ENCODE results near the gene CAVIN2. TPM values are rescaled to one million over a fixed set of nuclear protein-coding genes. Genes with fewer than 3 reads are reported as not detected.

Gene CAVIN2, protein sequence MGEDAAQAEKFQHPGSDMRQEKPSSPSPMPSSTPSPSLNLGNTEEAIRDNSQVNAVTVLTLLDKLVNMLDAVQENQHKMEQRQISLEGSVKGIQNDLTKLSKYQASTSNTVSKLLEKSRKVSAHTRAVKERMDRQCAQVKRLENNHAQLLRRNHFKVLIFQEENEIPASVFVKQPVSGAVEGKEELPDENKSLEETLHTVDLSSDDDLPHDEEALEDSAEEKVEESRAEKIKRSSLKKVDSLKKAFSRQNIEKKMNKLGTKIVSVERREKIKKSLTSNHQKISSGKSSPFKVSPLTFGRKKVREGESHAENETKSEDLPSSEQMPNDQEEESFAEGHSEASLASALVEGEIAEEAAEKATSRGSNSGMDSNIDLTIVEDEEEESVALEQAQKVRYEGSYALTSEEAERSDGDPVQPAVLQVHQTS
- 50.6 TPM for total RNA-seq

DNA sequence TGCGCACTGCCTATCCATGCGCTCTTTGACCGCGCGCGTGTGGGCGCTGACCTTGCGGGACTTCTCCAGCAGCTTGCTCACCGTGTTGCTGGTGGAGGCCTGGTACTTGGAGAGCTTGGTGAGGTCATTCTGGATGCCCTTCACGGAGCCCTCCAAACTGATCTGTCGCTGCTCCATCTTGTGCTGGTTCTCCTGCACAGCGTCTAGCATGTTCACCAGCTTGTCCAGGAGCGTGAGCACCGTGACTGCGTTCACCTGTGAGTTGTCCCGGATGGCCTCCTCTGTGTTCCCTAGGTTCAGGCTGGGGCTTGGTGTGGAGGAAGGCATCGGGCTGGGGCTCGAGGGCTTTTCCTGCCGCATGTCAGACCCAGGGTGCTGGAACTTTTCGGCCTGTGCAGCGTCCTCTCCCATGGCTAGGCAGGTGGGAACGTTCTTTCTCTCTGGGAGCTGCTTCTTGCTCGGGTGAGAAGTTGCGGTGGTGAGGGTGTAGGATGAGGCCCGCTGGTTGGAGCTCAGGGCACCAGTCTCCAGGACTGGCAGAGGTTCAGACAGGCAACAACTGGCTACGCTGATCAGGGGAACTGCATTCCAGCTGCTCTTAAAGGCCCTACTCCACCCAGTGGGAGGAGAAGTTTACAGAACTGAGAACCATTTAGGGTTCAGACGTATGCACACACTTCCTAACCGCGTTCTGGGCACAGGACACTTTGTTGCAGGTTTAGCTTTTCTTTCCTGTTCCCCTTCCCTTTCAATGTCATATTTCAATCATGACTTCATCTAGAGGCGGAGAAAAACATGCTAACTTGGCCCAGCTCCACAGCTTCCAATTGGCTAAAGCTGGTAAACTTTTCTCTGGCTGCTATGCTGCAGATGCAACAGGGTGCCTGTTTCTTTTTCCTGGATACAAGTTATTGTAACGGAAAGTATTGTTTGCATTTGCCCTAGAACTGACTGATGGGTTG is at the start of gene CAVIN2:
Gene CAVIN2 (minus strand): TSS at position 574 of the 962 bp plus-strand sequence. CDS start 163 bp downstream, at position 411.
- peak within 1 kb of the TSS; percentile 68 for H3K27ac ChIP-seq
- no peaks in the 10 kb centered on the region for H3K36me3 ChIP-seq
- no peak for DNase-seq (ENCODE audit: extremely low spot score in 2 of 2)
- peak within 1 kb of the TSS; percentile 45 to 46 for H3K4me3 ChIP-seq
- H3K9me3 ChIP-seq: no peaks in the 10 kb centered on the region
- H3K4me1 ChIP-seq: peaks cover 38% of the 10 kb centered on the region
- TF ChIP-seq POLR2A (IDR thresholded peaks at IDR 0.05) (peak in 1 of 2 donors; percentile 37), POLR2AphosphoS5 (IDR thresholded peaks at IDR 0.05; ENCODE audit: insufficient read depth in 1 of 2, low read depth in 1 of 2) (peak; percentile 54 to 92)
- TF ChIP-seq, protein P1, sequence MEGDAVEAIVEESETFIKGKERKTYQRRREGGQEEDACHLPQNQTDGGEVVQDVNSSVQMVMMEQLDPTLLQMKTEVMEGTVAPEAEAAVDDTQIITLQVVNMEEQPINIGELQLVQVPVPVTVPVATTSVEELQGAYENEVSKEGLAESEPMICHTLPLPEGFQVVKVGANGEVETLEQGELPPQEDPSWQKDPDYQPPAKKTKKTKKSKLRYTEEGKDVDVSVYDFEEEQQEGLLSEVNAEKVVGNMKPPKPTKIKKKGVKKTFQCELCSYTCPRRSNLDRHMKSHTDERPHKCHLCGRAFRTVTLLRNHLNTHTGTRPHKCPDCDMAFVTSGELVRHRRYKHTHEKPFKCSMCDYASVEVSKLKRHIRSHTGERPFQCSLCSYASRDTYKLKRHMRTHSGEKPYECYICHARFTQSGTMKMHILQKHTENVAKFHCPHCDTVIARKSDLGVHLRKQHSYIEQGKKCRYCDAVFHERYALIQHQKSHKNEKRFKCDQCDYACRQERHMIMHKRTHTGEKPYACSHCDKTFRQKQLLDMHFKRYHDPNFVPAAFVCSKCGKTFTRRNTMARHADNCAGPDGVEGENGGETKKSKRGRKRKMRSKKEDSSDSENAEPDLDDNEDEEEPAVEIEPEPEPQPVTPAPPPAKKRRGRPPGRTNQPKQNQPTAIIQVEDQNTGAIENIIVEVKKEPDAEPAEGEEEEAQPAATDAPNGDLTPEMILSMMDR (IDR thresholded peaks at IDR 0.05): no peak
- H3K27me3 ChIP-seq: no peaks in the 10 kb centered on the region
- intact Hi-C loops (cut with DNase I): no loop called here

- Histone ChIP-seq H3K36me3 (no peaks in the 10 kb centered on the region), H3K27me3 (no peaks in the 10 kb centered on the region), H3K9me3 (no peaks in the 10 kb centered on the region), H3K27ac (no peak overlapping the region), H3K4me3 (no peak overlapping the region), H3K4me1 (peaks cover 26% of the 10 kb centered on the region)
- intact Hi-C loops (cut with DNase I): no loop called here
- TF ChIP-seq POLR2AphosphoS5 (IDR thresholded peaks at IDR 0.05; ENCODE audit: insufficient read depth in 1 of 2, low read depth in 1 of 2) (no peak), POLR2A (IDR thresholded peaks at IDR 0.05) (no peak)
- TF ChIP-seq, protein P1 (IDR thresholded peaks at IDR 0.05): no peak
- DNase-seq (ENCODE audit: extremely low spot score in 2 of 2): no peak
Observed at GRCh38 chr2:191895743-191896142, 48.9 kb upstream of the CAVIN2 start.

DNA sequence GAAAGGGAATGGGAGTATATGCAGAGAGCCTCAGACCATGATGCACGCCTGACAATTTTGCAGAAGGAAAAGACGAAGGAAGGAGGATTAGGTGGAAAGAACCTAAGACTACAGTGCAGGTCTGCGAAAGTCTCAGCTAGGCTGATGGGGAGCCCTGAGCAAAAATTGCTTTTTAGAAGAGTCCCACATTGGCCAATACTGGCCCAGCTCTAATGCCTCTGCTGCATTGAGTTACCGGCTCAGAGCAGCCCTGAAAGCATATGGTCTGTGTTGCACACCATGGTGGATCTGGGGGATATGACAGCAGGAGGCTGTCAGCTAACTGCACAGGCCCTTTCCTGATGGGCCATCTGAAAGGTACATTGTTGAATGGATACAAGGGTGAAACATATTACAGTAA is 48.3 kb upstream of the CAVIN2 start:
- DNase-seq (ENCODE audit: extremely low spot score in 2 of 2): no peak
- intact Hi-C loops (cut with DNase I): no loop called here
- H3K4me3 ChIP-seq: no peak overlapping the region
- H3K27ac ChIP-seq: no peak overlapping the region
- no peaks in the 10 kb centered on the region for H3K27me3 ChIP-seq
- TF ChIP-seq POLR2AphosphoS5 (IDR thresholded peaks at IDR 0.05; ENCODE audit: insufficient read depth in 1 of 2, low read depth in 1 of 2) (peak in 1 of 2 donors; percentile 5), POLR2A (IDR thresholded peaks at IDR 0.05) (no peak)
- TF ChIP-seq, protein P1 (IDR thresholded peaks at IDR 0.05): no peak
- peaks cover 26% of the 10 kb centered on the region for H3K4me1 ChIP-seq
- H3K9me3 ChIP-seq: no peaks in the 10 kb centered on the region
- H3K36me3 ChIP-seq: no peaks in the 10 kb centered on the region

DNA sequence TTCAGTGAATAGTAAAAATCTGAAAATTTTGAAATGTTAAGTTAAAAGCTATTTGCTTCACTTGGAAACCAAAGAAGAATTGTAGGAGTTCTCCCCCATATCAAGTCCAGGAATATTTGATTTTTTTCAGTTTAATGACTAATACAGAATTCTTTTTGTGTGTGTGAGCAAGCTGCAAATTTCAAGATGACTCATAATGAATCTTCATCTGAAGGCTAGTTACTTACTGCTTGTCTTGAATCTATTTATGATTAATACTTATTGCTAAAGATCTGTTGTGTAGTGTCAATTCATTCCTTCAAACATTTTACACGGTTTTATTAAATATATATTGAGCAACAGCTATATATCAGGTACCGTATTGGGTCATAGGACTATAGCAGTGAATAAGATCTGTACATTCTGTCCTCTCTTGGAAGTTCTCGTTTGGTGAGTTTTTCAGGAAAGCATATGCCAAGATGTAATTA is 47.8 kb upstream of the CAVIN2 start:
- DNase-seq (ENCODE audit: extremely low spot score in 2 of 2): no peak
- Histone ChIP-seq H3K9me3 (no peaks in the 10 kb centered on the region), H3K4me3 (no peak overlapping the region), H3K36me3 (no peaks in the 10 kb centered on the region), H3K4me1 (peaks cover 21% of the 10 kb centered on the region), H3K27ac (no peak overlapping the region), H3K27me3 (no peaks in the 10 kb centered on the region)
- intact Hi-C loops (cut with DNase I): no loop called here
- no peak for TF ChIP-seq POLR2A (IDR thresholded peaks at IDR 0.05)
- TF ChIP-seq, protein P1 (IDR thresholded peaks at IDR 0.05): no peak
- TF ChIP-seq POLR2AphosphoS5 (IDR thresholded peaks at IDR 0.05; ENCODE audit: insufficient read depth in 1 of 2, low read depth in 1 of 2): peak in 1 of 2 donors; percentile 75
